ENCODE results near the gene PDE6B. TPM values are rescaled to one million over a fixed set of nuclear protein-coding genes. Genes with fewer than 3 reads are reported as not detected.

PDE6B gene
- total RNA-seq, 2 experiments from 2014 or later: not detected

DNA sequence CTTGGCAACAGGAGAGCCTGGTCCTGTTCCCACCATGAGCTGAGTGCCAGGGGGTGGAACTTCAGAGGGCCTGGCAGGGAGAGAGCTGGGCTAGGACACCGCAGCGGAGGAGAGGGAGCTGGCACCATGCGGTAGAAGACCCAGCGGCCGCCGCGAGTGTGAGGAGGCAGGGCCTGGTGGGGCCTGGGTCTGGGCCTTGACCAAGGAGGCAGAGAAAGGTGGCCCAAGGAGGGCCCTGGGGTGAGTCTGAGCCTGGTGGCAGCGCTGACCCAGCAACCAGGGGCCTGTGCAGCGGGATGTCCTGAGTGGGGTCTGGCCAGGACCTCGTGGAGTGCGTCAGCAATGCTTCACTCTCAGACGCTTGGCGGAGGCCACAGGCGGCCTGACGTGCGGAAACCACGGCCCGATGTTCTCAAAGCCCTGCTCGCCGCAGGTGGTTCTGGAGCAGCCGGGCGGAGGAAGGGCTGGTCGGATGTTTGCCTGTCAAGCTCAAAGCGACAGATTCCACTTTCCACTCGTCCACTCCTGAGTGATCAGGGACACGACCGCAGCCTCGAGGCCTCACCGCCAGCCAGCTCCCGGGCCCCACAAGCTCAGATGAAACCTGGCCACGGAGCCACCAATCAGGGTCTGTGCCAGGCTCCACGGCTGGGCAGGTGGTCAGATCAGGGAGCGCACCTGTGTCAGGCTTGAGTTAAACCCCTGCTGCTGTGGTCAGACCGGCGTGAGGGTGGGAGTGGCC, 27.9 kb downstream of the PDE6B start:
- Histone ChIP-seq H3K36me3 (ENCODE audit: insufficient read depth, low read length) (no peaks in the 10 kb centered on the region), H3K9me2 (ENCODE audit: insufficient read depth, low read length) (no peaks in the 10 kb centered on the region), H3K4me2 (ENCODE audit: low read length) (no peak overlapping the region), H3K4me1 (ENCODE audit: insufficient read depth, low read length, poor library complexity, severe bottlenecking) (no peaks in the 10 kb centered on the region), H3K9me3 (ENCODE audit: low read length) (no peaks in the 10 kb centered on the region), H3K79me2 (ENCODE audit: insufficient read depth, low read depth, low read length) (no peaks in the 10 kb centered on the region), H4K20me1 (ENCODE audit: insufficient read depth, low read length) (no peaks in the 10 kb centered on the region), H3K27ac (ENCODE audit: low read depth, low read length, poor library complexity, severe bottlenecking) (no peak overlapping the region), H3K4me3 (ENCODE audit: low read depth, low read length, poor library complexity, severe bottlenecking) (no peak overlapping the region), H2AFZ (ENCODE audit: low read length) (no peak overlapping the region)
- no peak for TF ChIP-seq EZH2phosphoT487 (IDR thresholded peaks at IDR 0.05; ENCODE audit: borderline replicate concordance, low read depth, low read length)
- TF ChIP-seq CTCF (conservative IDR thresholded peaks at IDR 0.05; ENCODE audit: low read length): no peak
- ChIA-PET POLR2A (no interaction called here), CTCF (ENCODE audit: unreplicated experiment) (no interaction called here)
- intact Hi-C loops (cut with micrococcal nuclease; ENCODE audit: unreplicated experiment): no loop called here
- BruUV-seq (replicated peaks): no TSS peak
- DNase-seq (ENCODE audit: low spot score): no peak

DNA sequence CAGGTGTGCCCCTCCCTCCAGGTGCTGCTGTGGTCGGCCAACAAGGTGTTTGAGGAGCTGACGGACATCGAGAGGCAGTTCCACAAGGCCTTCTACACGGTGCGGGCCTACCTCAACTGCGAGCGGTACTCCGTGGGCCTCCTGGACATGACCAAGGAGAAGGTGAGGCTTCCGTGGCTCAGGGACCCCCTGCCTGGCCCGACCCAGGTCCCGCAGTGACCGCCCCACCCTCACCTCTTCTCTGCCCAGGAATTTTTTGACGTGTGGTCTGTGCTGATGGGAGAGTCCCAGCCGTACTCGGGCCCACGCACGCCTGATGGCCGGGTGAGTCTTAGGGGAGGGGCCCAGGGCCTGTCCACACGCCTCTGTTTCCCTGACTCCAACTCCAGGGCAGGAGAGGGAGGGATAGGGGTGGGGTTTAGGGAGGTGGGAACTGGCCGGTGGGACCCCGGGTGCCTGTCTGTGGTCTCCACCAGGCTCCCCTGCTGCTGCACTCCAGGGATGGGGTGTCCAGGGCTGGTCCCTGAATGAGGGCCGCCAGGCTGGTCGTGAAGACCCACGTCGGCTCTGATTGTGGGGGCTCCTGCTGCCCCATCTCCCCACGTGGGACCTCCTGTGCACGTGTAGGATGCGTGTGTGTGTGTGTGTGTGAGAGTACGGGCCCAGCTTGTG, 28.6 kb downstream of the PDE6B start:
- H2AFZ ChIP-seq (ENCODE audit: low read length): no peak overlapping the region
- ChIA-PET CTCF (ENCODE audit: unreplicated experiment) (no interaction called here), POLR2A (no interaction called here)
- no peak for DNase-seq (ENCODE audit: low spot score)
- no peaks in the 10 kb centered on the region for H3K9me3 ChIP-seq (ENCODE audit: low read length)
- BruUV-seq (replicated peaks): no TSS peak
- H4K20me1 ChIP-seq (ENCODE audit: insufficient read depth, low read length): no peaks in the 10 kb centered on the region
- no peaks in the 10 kb centered on the region for H3K79me2 ChIP-seq (ENCODE audit: insufficient read depth, low read depth, low read length)
- no peak for TF ChIP-seq EZH2phosphoT487 (IDR thresholded peaks at IDR 0.05; ENCODE audit: borderline replicate concordance, low read depth, low read length)
- no peak for TF ChIP-seq CTCF (conservative IDR thresholded peaks at IDR 0.05; ENCODE audit: low read length)
- H3K36me3 ChIP-seq (ENCODE audit: insufficient read depth, low read length): no peaks in the 10 kb centered on the region
- H3K9me2 ChIP-seq (ENCODE audit: insufficient read depth, low read length): no peaks in the 10 kb centered on the region
- intact Hi-C loops (cut with micrococcal nuclease; ENCODE audit: unreplicated experiment): no loop called here
- H3K4me2 ChIP-seq (ENCODE audit: low read length): no peak overlapping the region
- no peak overlapping the region for H3K4me3 ChIP-seq (ENCODE audit: low read depth, low read length, poor library complexity, severe bottlenecking)
- H3K27ac ChIP-seq (ENCODE audit: low read depth, low read length, poor library complexity, severe bottlenecking): no peak overlapping the region
- H3K4me1 ChIP-seq (ENCODE audit: insufficient read depth, low read length, poor library complexity, severe bottlenecking): no peaks in the 10 kb centered on the region

DNA sequence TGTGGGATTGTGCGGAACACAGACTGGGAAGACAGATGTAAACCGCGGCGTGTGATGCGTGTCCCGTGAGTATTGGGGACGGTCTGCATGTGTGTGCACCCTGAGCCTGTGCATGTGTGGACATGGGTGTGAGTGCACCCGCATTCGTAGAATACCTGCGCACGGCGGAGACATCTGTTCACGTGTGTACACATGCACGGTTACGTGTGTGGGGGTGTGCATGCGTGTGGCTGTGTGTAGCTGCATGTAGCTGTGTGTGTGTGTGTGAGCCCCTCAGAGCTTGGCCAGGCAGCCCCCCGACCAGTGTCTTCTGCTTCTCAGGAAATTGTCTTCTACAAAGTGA, 29.1 kb downstream of the PDE6B start:
- ChIA-PET CTCF (ENCODE audit: unreplicated experiment) (no interaction called here), POLR2A (no interaction called here)
- H3K9me2 ChIP-seq (ENCODE audit: insufficient read depth, low read length): no peaks in the 10 kb centered on the region

More for the DNA sequence above, 29.1 kb downstream of the PDE6B start:
- no TSS peak for BruUV-seq (replicated peaks)
- H3K27ac ChIP-seq (ENCODE audit: low read depth, low read length, poor library complexity, severe bottlenecking): no peak overlapping the region
- no peaks in the 10 kb centered on the region for H3K79me2 ChIP-seq (ENCODE audit: insufficient read depth, low read depth, low read length)
- H4K20me1 ChIP-seq (ENCODE audit: insufficient read depth, low read length): no peaks in the 10 kb centered on the region
- H3K4me2 ChIP-seq (ENCODE audit: low read length): no peak overlapping the region
- no peak for DNase-seq (ENCODE audit: low spot score)
- no peaks in the 10 kb centered on the region for H3K9me3 ChIP-seq (ENCODE audit: low read length)
- H3K4me3 ChIP-seq (ENCODE audit: low read depth, low read length, poor library complexity, severe bottlenecking): no peak overlapping the region
- H3K36me3 ChIP-seq (ENCODE audit: insufficient read depth, low read length): no peaks in the 10 kb centered on the region
- no peak overlapping the region for H2AFZ ChIP-seq (ENCODE audit: low read length)
- H3K4me1 ChIP-seq (ENCODE audit: insufficient read depth, low read length, poor library complexity, severe bottlenecking): no peaks in the 10 kb centered on the region
- no peak for TF ChIP-seq CTCF (conservative IDR thresholded peaks at IDR 0.05; ENCODE audit: low read length)
- intact Hi-C loops (cut with micrococcal nuclease; ENCODE audit: unreplicated experiment): no loop called here
